CD14-positive monocyte (primary cell): ENCODE data around the gene AKAP6. TPM values are rescaled to one million over a fixed set of nuclear protein-coding genes. Genes with fewer than 3 reads are reported as not detected.

Experiments used
- DNase-seq, 3 donors: peaks; one replicate each; pipeline ENCODE4 v3.0.0-alpha.2; 2011 to 2022
- H2AFZ ChIP-seq: 2 replicates; pipeline ENCODE4 v1.6.0; 2012; ENCODE audit warnings: mild to moderate bottlenecking, low read depth, low read length, inconsistent platforms; ENCODE audit not compliant: insufficient read depth, poor library complexity, severe bottlenecking
- H3K27ac ChIP-seq, 2 donors: 1 replicate in 1 of 2; 2 replicates in 1 of 2; pipeline ENCODE4 v1.5.1; 2012 to 2013; ENCODE audit warnings: low read length in 2 of 2, control low read depth in 1 of 2, inconsistent platforms in 1 of 2, low read depth in 1 of 2, mild to moderate bottlenecking in 1 of 2
- H3K27me3 ChIP-seq, 2 donors: one replicate each; pipeline versions ENCODE4 v1.6.0 to v1.6.1; 2011 to 2013; ENCODE audit warnings: low read length in 2 of 2; ENCODE audit not compliant: control insufficient read depth in 2 of 2, insufficient read depth in 2 of 2
- H3K36me3 ChIP-seq, 2 donors: replicated peaks in 1 of 2; 1 replicate in 1 of 2; 2 replicates in 1 of 2; pipeline versions ENCODE4 v1.5.1 to v1.6.1; 2012 to 2013; ENCODE audit warnings: low read length in 2 of 2, control low read depth in 1 of 2, inconsistent platforms in 1 of 2, mild to moderate bottlenecking in 1 of 2; ENCODE audit not compliant: insufficient read depth in 2 of 2, control insufficient read depth in 1 of 2
- H3K4me1 ChIP-seq, 2 donors: 1 replicate in 1 of 2; 2 replicates in 1 of 2; pipeline versions ENCODE4 v1.5.1 to v1.6.1; 2012 to 2013; ENCODE audit warnings: low read length in 2 of 2, control low read depth in 1 of 2, inconsistent platforms in 1 of 2, mild to moderate bottlenecking in 1 of 2, moderate library complexity in 1 of 2; ENCODE audit not compliant: insufficient read depth in 2 of 2, control insufficient read depth in 1 of 2
- H3K4me2 ChIP-seq: replicated peaks from 2 replicates; pipeline ENCODE3; 2012; ENCODE audit warnings: low read length, moderate library complexity, mild to moderate bottlenecking; ENCODE audit not compliant: poor library complexity, severe bottlenecking; ENCODE audit errors: extremely low read depth
- H3K4me3 ChIP-seq, 3 experiments: fragments of 200-600 bp in 1 of 3; sonication (generic) in 1 of 3; replicated peaks in 1 of 3; 1 replicate in 2 of 3; 2 replicates in 1 of 3; pipeline ENCODE4 v1.5.1; 2011 to 2013; ENCODE audit warnings: low read length in 3 of 3, mild to moderate bottlenecking in 3 of 3, control low read depth in 2 of 3, low read depth in 2 of 3, inconsistent platforms in 1 of 3, moderate library complexity in 1 of 3
- H3K79me2 ChIP-seq: 2 replicates; pipeline ENCODE4 v1.6.0; 2012; ENCODE audit warnings: mild to moderate bottlenecking, control low read depth, inconsistent platforms, low read length, moderate library complexity; ENCODE audit not compliant: insufficient read depth
- H3K9ac ChIP-seq: 2 replicates; pipeline ENCODE4 v1.6.0; 2017; ENCODE audit warnings: low read length, mild to moderate bottlenecking; ENCODE audit not compliant: insufficient read depth, poor library complexity, severe bottlenecking
- H3K9me3 ChIP-seq, 2 donors: replicated peaks in 1 of 2; 1 replicate in 1 of 2; 2 replicates in 1 of 2; pipeline versions ENCODE4 v1.5.1 to v1.6.1; 2012 to 2013; ENCODE audit warnings: low read length in 2 of 2, control low read depth in 1 of 2; ENCODE audit not compliant: control insufficient read depth in 1 of 2, insufficient read depth in 1 of 2
- H4K20me1 ChIP-seq: 2 replicates; pipeline ENCODE4 v1.6.0; 2012; ENCODE audit warnings: mild to moderate bottlenecking, low read length, control low read depth, moderate library complexity; ENCODE audit not compliant: insufficient read depth
- H3K27ac Mint-ChIP-seq, 7 donors: one replicate each; pipeline ENCODE4 v1.8.0; 2020; ENCODE audit warnings: mild to moderate bottlenecking in 7 of 7, mixed read lengths in 7 of 7, moderate library complexity in 6 of 7, inconsistent platforms in 2 of 7
- H3K27me3 Mint-ChIP-seq, 3 donors: one replicate each; pipeline ENCODE4 v1.8.0; 2021 to 2022; ENCODE audit warnings: low read depth in 3 of 3, mild to moderate bottlenecking in 3 of 3, mixed read lengths in 3 of 3, moderate library complexity in 3 of 3, inconsistent platforms in 1 of 3
- H3K36me3 Mint-ChIP-seq, 2 donors: one replicate each; pipeline ENCODE4 v1.8.0; 2020; ENCODE audit warnings: mixed read lengths in 2 of 2, inconsistent platforms in 1 of 2, mild to moderate bottlenecking in 1 of 2
- H3K4me1 Mint-ChIP-seq: one replicate; pipeline ENCODE4 v1.8.0; 2020; ENCODE audit warnings: mild to moderate bottlenecking, mixed read lengths
- H3K4me3 Mint-ChIP-seq, 2 donors: one replicate each; pipeline ENCODE4 v1.8.0; 2020; ENCODE audit warnings: mild to moderate bottlenecking in 2 of 2, mixed read lengths in 2 of 2, moderate library complexity in 1 of 2
- H3K9me3 Mint-ChIP-seq, 7 donors: one replicate each; pipeline ENCODE4 v1.8.0; 2020 to 2022; ENCODE audit warnings: mixed read lengths in 7 of 7, mild to moderate bottlenecking in 6 of 7, moderate library complexity in 6 of 7, inconsistent platforms in 2 of 7
- CTCF ChIP-seq: fragments of 200-600 bp; IDR thresholded peaks from one replicate; pipeline ENCODE4 v1.8.0; 2022; ENCODE audit warnings: antibody characterized with exemption, mild to moderate bottlenecking
- WGBS: methylation state at CpG from one replicate; pipeline ENCODE4 v1.1.5; 2013; ENCODE audit warnings: missing lambda C conversion rate; ENCODE audit not compliant: insufficient coverage; 5-methylcytosine and 5-hydroxymethylcytosine counted together
- intact Hi-C, 2 donors: fragments of 100-400 bp; cut with micrococcal nuclease; formaldehyde crosslinking; loops; one replicate each; pipeline versions ENCODE4 v1.15.0 to v1.15.1; 2023
- polyA plus RNA-seq, 3 donors: library from polyadenylated mRNA; depleted of rRNA in 1 of 3; unstranded in 2 of 3; stranded (reverse) in 1 of 3; fragments of 300-500 nt in 2 of 3; fragments of >200 nt in 1 of 3; fragmentation: Illumina TruSeq in 2 of 3; gene quantifications; 1 replicate in 2 of 3; 2 replicates in 1 of 3; pipeline ENCODE4 v1.2.3, GENCODE V29; 2012 to 2021

The AKAP6 gene
- polyA plus RNA-seq, 3 donors, result not detected

GRCh38 chr14:32620724-32621123, 291.6 kb downstream of the AKAP6 start:
- TF ChIP-seq CTCF, result no peak
- no peak overlapping the region for H3K27ac Mint-ChIP-seq
- WGBS, result no CpG with 5 or more reads among the region's 1 CpG
- Histone ChIP-seq H3K4me1 (no peaks in the 10 kb centered on the region), H3K9me3 (no peaks in the 10 kb centered on the region), H3K36me3 (no peaks in the 10 kb centered on the region), H3K4me2 (no peak overlapping the region), H3K4me3 (no peak overlapping the region), H3K79me2 (no peaks in the 10 kb centered on the region), H4K20me1 (no peaks in the 10 kb centered on the region), H3K27ac (no peak overlapping the region), H3K9ac (no peak overlapping the region), H3K27me3 (peaks cover 0 to 2% of the 10 kb centered on the region in 2 donors), H2AFZ (no peak overlapping the region)
- no peak overlapping the region for H3K4me3 Mint-ChIP-seq
- no peak for DNase-seq
- no peaks in the 10 kb centered on the region for H3K36me3 Mint-ChIP-seq
- H3K4me1 Mint-ChIP-seq, result peaks cover 2% of the 10 kb centered on the region
- peaks cover 2 to 4% (median 2%) of the 10 kb centered on the region in 3 donors for H3K27me3 Mint-ChIP-seq
- H3K9me3 Mint-ChIP-seq, result peaks cover 0 to 10% (median 5%) of the 10 kb centered on the region in 7 donors
- intact Hi-C loops, result no loop called here

- intact Hi-C loops, result no loop called here
- Histone ChIP-seq H3K27me3 (peaks cover 0 to 2% of the 10 kb centered on the region in 2 donors), H3K9me3 (no peaks in the 10 kb centered on the region), H3K27ac (no peak overlapping the region), H3K36me3 (no peaks in the 10 kb centered on the region), H3K9ac (no peak overlapping the region), H3K4me3 (no peak overlapping the region), H3K4me2 (no peak overlapping the region), H3K4me1 (no peaks in the 10 kb centered on the region), H4K20me1 (no peaks in the 10 kb centered on the region), H2AFZ (no peak overlapping the region), H3K79me2 (no peaks in the 10 kb centered on the region)
- Mint-ChIP-seq H3K36me3 (no peaks in the 10 kb centered on the region), H3K4me3 (no peak overlapping the region), H3K27me3 (peaks cover 2 to 4% (median 2%) of the 10 kb centered on the region in 3 donors), H3K27ac (no peak overlapping the region), H3K9me3 (peaks cover 1 to 12% (median 5%) of the 10 kb centered on the region in 7 donors), H3K4me1 (peaks cover 2% of the 10 kb centered on the region)
- no CpG with 5 or more reads among the region's 1 CpG for WGBS
- no peak for DNase-seq
- no peak for TF ChIP-seq CTCF
Measured at GRCh38 chr14:32621585-32621984, 292.5 kb downstream of the AKAP6 start.
